Heart left ventricle (tissue), 13 donors: ENCODE measurements around the gene FOXE3.

Source experiments
- CTCF ChIP-seq, 12 donors: fragments of 200-600 bp; sonication (generic) in 4 of 12; IDR thresholded peaks; one replicate each; pipeline versions ENCODE4 v1.5.0 to v1.8.0; 2018 to 2022; ENCODE audit warnings: antibody characterized with exemption in 12 of 12, mild to moderate bottlenecking in 5 of 12
- POLR2A ChIP-seq, 2 donors: fragments of 450-650 bp; IDR thresholded peaks; one replicate each; pipeline ENCODE4 v1.6.1; 2017; ENCODE audit warnings: antibody characterized with exemption in 2 of 2, mild to moderate bottlenecking in 2 of 2, moderate library complexity in 2 of 2
- donor health status: ischemic (EF 13 %, LVEDD 7.1; RV severe dilation, severe dysfunction).
- donor health status: DM: no; HTN: yes; CAD: no.
- donor health status: DM: no; HTN: no; CAD: no.
- donor health status: ischemic (EF 25% LVEDD 6.9; RV normal size, moderate dysfunction).
- donor health status: ischemic (EF 25% LVEDD 5.7; RV mildly dilated, moderate dysfunction).
- donor health status: ischemic (EF 35%, LVEDD 5.7; RV mildly dilated, moderate dysfunction).
- donor health status: nonischemic (EF 11% LVEDD 7.7; RV severe dilation, severe dysfunction).
- donor health status: DM: yes; HTN: yes; CAD: no.
- donor health status: PGD.
- donor health status: ischemic (EF 29% LVEDD 5.4; RV normal size, mild dysfunction).
- donor health status: nonischemic (EF 23%, LVEDD 6.1; RV moderate dilation, normal function).

DNA sequence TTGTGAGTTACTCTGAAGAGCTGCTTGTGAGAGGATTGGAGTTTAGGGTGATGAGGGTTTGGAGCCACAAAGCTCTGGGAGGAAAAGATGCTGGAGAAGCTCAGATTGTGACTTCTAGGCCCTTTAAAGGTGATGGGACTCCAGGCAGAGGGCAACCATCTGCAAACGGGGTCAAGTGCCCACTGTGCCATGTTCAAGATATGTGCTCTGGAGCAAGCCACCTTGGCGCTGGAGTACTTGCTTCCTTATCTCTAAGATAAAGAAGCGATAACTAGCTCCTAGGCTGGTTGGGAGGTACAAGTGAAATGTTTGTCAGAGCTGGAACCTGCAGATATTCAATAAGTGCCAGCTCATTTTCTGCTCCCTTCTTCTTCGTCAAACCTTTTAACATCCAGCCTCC lies 14.3 kb upstream of the FOXE3 start:
- TF ChIP-seq CTCF (IDR thresholded peaks at IDR 0.05) (no peak), POLR2A (IDR thresholded peaks at IDR 0.05) (no peak)
